B cell (primary cell): ENCODE measurements around the gene C19orf81. TPM values are rescaled to one million over a fixed set of nuclear protein-coding genes. Genes with fewer than 3 reads are reported as not detected.
A peak's percentile ranks its signal among the peaks of the same experiment; 100 is the strongest.

Experiments
- ATAC-seq: fragments of 200-7000 bp; cut with Tn5 transposase; one replicate; pipeline ENCODE4 v1.10.0; 2021; ENCODE audit warnings: low read depth, mild to moderate bottlenecking, moderate number of reproducible peaks, moderate library complexity
- CTCF ChIA-PET: fragments of 350-600 bp; sonication (Branson Sonifier 250); formaldehyde crosslinking; loops from one replicate; lab custom pipeline; 2021; ENCODE audit warnings: antibody characterized with exemption, inconsistent platforms; lab: Charles Lee
- POLR2A ChIA-PET: fragments of 350-600 bp; sonication (Branson Sonifier 250); formaldehyde crosslinking; loops from one replicate; lab custom pipeline; 2021; ENCODE audit warnings: antibody characterized with exemption; lab: Charles Lee
- DNase-seq: peaks from one replicate; pipeline ENCODE4 v3.0.0; 2013
- H2AFZ ChIP-seq: 2 replicates; pipeline ENCODE4 v1.6.1; 2012; ENCODE audit warnings: mild to moderate bottlenecking, low read depth, low read length; ENCODE audit not compliant: insufficient read depth, poor library complexity, severe bottlenecking
- H3K27ac ChIP-seq, 2 donors: 1 replicate in 1 of 2; 2 replicates in 1 of 2; pipeline ENCODE4 v1.5.1; 2012 to 2013; ENCODE audit warnings: low read length in 2 of 2, mild to moderate bottlenecking in 2 of 2, moderate library complexity in 1 of 2
- H3K27me3 ChIP-seq, 4 experiments: fragments of 200-600 bp in 1 of 4; sonication (generic) in 1 of 4; replicated peaks in 1 of 4; 1 replicate in 2 of 4; 2 replicates in 2 of 4; pipeline versions ENCODE4 v1.6.1 to v1.7.0; 2013 to 2016; ENCODE audit warnings: low read length in 3 of 4, mild to moderate bottlenecking in 2 of 4, mixed read lengths in 1 of 4, moderate library complexity in 1 of 4; ENCODE audit not compliant: insufficient read depth in 4 of 4, control insufficient read depth in 3 of 4; ENCODE audit errors: control extremely low read depth in 1 of 4
- H3K36me3 ChIP-seq, 2 experiments: replicated peaks in 1 of 2; 1 replicate in 1 of 2; 2 replicates in 1 of 2; pipeline versions ENCODE4 v1.6.1 to v1.7.1; 2013; ENCODE audit warnings: low read length in 1 of 2; ENCODE audit not compliant: insufficient read depth in 2 of 2, control insufficient read depth in 1 of 2; ENCODE audit errors: control extremely low read depth in 1 of 2, extremely low read depth in 1 of 2
- H3K4me1 ChIP-seq, 2 donors: fragments of 200-600 bp in 1 of 2; sonication (generic) in 1 of 2; 1 replicate in 1 of 2; 2 replicates in 1 of 2; pipeline versions ENCODE4 v1.5.1 to v1.6.1; 2013 to 2017; ENCODE audit warnings: low read length in 2 of 2; ENCODE audit not compliant: control insufficient read depth in 2 of 2, insufficient read depth in 2 of 2
- H3K4me2 ChIP-seq: replicated peaks from 2 replicates; pipeline ENCODE3; 2012; ENCODE audit warnings: mild to moderate bottlenecking, low read depth, low read length; ENCODE audit not compliant: poor library complexity, severe bottlenecking
- H3K4me3 ChIP-seq, 5 experiments: fragments of 200-600 bp in 1 of 5; sonication (generic) in 1 of 5; 1 replicate in 3 of 5; 2 replicates in 2 of 5; pipeline versions ENCODE4 v1.5.1 to v1.7.0; 2011 to 2016; ENCODE audit warnings: low read length in 4 of 5, mild to moderate bottlenecking in 4 of 5, low read depth in 2 of 5, control low read depth in 1 of 5, moderate library complexity in 1 of 5; ENCODE audit not compliant: insufficient read depth in 1 of 5; ENCODE audit errors: control extremely low read depth in 1 of 5, extremely low read depth in 1 of 5
- H3K79me2 ChIP-seq: fragments of 200-600 bp; sonication (generic); one replicate; pipeline ENCODE4 v1.6.0; 2016; ENCODE audit warnings: low read length; ENCODE audit not compliant: control insufficient read depth, insufficient read depth
- H3K9ac ChIP-seq: fragments of 200-600 bp; sonication (generic); 2 replicates; pipeline ENCODE4 v1.6.1; 2017; ENCODE audit warnings: mild to moderate bottlenecking, low read length, moderate library complexity
- H3K9me3 ChIP-seq, 3 donors: one replicate each; pipeline versions ENCODE4 v1.6.1 to v1.7.1; 2013; ENCODE audit warnings: low read length in 2 of 3; ENCODE audit not compliant: control insufficient read depth in 2 of 3, insufficient read depth in 1 of 3; ENCODE audit errors: control extremely low read depth in 1 of 3
- H4K20me1 ChIP-seq: 2 replicates; pipeline ENCODE4 v1.6.0; 2012; ENCODE audit warnings: mild to moderate bottlenecking, low read length; ENCODE audit not compliant: insufficient read depth, control insufficient read depth, poor library complexity, severe bottlenecking
- H3K27ac Mint-ChIP-seq: one replicate; pipeline ENCODE4 v1.8.0; 2021; ENCODE audit warnings: mixed read lengths
- H3K27me3 Mint-ChIP-seq: one replicate; pipeline ENCODE4 v1.8.0; 2021; ENCODE audit warnings: mixed read lengths
- H3K4me1 Mint-ChIP-seq: one replicate; pipeline ENCODE4 v1.8.0; 2021; ENCODE audit warnings: mixed read lengths
- H3K4me3 Mint-ChIP-seq: one replicate; pipeline ENCODE4 v1.8.0; 2021; ENCODE audit warnings: mixed read lengths
- H3K9me3 Mint-ChIP-seq: one replicate; pipeline ENCODE4 v1.8.0; 2022; ENCODE audit warnings: mixed read lengths; ENCODE audit not compliant: insufficient read depth
- EZH2 ChIP-seq: IDR thresholded peaks from 2 replicates; pipeline ENCODE4 v1.6.1; 2012; ENCODE audit warnings: borderline replicate concordance, low read depth, mild to moderate bottlenecking, moderate library complexity, low read length; ENCODE audit not compliant: insufficient read depth, poor library complexity, severe bottlenecking
- WGBS: methylation state at CpG from one replicate; pipeline ENCODE4 v1.1.5; 2013; ENCODE audit warnings: missing lambda C conversion rate; ENCODE audit not compliant: insufficient coverage; 5-methylcytosine and 5-hydroxymethylcytosine counted together
- intact Hi-C: fragments of 100-400 bp; cut with micrococcal nuclease; formaldehyde crosslinking; loops from one replicate; pipeline ENCODE4 v1.10.0; 2022
- polyA plus RNA-seq: library from polyadenylated mRNA; depleted of rRNA; stranded (reverse); fragments of >200 nt; gene quantifications from 2 replicates; pipeline ENCODE4 v1.2.3, GENCODE V29; 2012
- total RNA-seq, 2 donors: library from RNA; stranded (reverse); fragments of 120-200 nt in 1 of 2; gene quantifications; 1 replicate in 1 of 2; 2 replicates in 1 of 2; pipeline versions ENCODE4 v1.2.3 to v1.2.4, GENCODE V29; 2013 to 2022
- TF ChIP-seq, protein P1 (sequence below): fragments of 200-600 bp; IDR thresholded peaks from one replicate; pipeline ENCODE4 v1.8.0; 2022; ENCODE audit warnings: antibody characterized with exemption, mild to moderate bottlenecking

The C19orf81 gene
- total and polyA plus RNA-seq, 2 donors (not counting 1 experiment from before 2014, with no cell fraction given), result 0.37 TPM; not detected in 1

DNA sequence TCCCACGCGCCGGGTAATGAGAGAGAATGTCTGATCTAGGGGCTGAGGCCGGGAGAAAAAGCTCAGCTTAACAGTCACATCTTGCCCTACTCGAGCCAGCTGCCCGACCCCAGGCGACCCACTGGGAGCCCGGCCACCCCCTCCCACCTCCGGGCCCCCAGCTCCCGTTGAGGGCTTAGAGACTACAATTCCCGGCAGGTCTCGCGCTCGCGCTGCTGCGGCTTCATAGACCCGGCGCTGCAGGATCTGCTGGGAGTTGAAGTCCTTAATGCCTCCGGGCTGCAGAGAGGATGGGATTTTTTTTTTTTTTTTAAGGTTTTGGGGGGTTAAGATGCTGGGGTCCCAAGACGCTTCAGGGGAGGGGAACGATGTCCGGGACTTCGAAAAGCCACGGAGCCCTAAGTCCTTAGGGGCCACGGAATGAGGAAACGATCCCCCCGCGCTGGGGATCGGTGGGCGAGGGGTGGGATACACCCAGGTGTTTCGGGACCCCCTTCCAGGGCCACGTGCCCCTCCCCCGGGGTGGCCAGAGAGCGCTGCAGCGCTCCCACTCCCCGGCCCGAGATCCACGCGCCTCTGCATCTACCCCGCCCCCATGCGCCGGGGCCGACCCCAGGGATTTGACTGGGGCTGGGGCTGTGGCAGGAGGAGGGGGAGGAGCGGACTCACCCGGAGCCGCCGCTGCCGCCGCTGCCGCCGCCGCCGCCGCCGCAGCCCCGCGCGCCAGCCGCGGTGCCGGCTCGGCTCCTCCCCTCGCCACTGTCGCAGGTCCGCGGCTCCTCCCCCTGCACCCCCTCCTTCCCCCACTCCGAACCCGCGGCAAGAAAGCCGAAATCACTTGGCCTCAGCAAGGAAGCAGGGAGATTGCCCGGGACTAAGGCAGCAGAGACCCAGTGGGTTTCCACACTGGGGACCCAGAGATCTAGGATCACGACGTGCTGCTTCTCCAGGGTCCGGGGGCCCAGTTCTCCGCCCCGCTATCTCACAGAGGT, 9.8 kb upstream of the C19orf81 start, which contains the start of gene SYT3:
TSS of gene SYT3 (minus strand) at position 761 of the 992 bp plus-strand sequence. CDS start 2,470 bp downstream, outside the sequence.
- peak within 1 kb of the TSS in 4 of 5 experiments; percentile 23 to 62 (median 50) for H3K4me3 ChIP-seq
- no peak within 1 kb of the TSS for H3K27ac Mint-ChIP-seq

More for the DNA sequence above, 9.8 kb upstream of the C19orf81 start, which contains the start of gene SYT3:
- peak; percentile 84 for ATAC-seq
- Mint-ChIP-seq H3K27me3 (peaks cover 54% of the 10 kb centered on the region), H3K4me1 (peaks cover 13% of the 10 kb centered on the region), H3K9me3 (peaks cover 2% of the 10 kb centered on the region), H3K4me3 (peak within 1 kb of the TSS; percentile 80)
- WGBS, result 8% methylated on average over 59 of the region's 76 CpGs
- peak; percentile 61 for DNase-seq
- Histone ChIP-seq H3K4me1 (peaks cover 13 to 14% of the 10 kb centered on the region in 2 donors), H3K4me2 (peak within 1 kb of the TSS; percentile 86), H4K20me1 (no peaks in the 10 kb centered on the region), H2AFZ (peak within 1 kb of the TSS; percentile 49), H3K36me3 (no peaks in the 10 kb centered on the region), H3K27ac (no peak within 1 kb of the TSS), H3K9ac (peak within 1 kb of the TSS; percentile 51), H3K79me2 (no peaks in the 10 kb centered on the region), H3K9me3 (peaks cover 0 to 35% (median 11%) of the 10 kb centered on the region in 3 donors), H3K27me3 (peaks cover 0 to 55% (median 25%) of the 10 kb centered on the region in 4 experiments)
- no peak for TF ChIP-seq EZH2
- TF ChIP-seq, protein P1, sequence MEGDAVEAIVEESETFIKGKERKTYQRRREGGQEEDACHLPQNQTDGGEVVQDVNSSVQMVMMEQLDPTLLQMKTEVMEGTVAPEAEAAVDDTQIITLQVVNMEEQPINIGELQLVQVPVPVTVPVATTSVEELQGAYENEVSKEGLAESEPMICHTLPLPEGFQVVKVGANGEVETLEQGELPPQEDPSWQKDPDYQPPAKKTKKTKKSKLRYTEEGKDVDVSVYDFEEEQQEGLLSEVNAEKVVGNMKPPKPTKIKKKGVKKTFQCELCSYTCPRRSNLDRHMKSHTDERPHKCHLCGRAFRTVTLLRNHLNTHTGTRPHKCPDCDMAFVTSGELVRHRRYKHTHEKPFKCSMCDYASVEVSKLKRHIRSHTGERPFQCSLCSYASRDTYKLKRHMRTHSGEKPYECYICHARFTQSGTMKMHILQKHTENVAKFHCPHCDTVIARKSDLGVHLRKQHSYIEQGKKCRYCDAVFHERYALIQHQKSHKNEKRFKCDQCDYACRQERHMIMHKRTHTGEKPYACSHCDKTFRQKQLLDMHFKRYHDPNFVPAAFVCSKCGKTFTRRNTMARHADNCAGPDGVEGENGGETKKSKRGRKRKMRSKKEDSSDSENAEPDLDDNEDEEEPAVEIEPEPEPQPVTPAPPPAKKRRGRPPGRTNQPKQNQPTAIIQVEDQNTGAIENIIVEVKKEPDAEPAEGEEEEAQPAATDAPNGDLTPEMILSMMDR, result no peak
- CTCF ChIA-PET, result no interaction called here
- intact Hi-C loops, result loop anchor here (1.0 to 10.0 kb wide), 2 partner anchors 40 to 115 kb away; no protein-coding TSS in a partner anchor
- POLR2A ChIA-PET, result no interaction called here
